HG03064 (cell line): Measurements from ENCODE around the gene MAP2K1.
"Not testable (repeated sequence)": the region's sequence is repeated elsewhere in the genome, so short reads cannot be mapped to it uniquely, and the experiment has no call there.

Experiments
- ATAC-seq: cut with Tn5 transposase; IDR thresholded peaks from one replicate; pipeline ENCODE4 v1.9.1; 2021; ENCODE audit warnings: low read depth; ENCODE audit not compliant: unreplicated experiment

MAP2K1 gene

DNA sequence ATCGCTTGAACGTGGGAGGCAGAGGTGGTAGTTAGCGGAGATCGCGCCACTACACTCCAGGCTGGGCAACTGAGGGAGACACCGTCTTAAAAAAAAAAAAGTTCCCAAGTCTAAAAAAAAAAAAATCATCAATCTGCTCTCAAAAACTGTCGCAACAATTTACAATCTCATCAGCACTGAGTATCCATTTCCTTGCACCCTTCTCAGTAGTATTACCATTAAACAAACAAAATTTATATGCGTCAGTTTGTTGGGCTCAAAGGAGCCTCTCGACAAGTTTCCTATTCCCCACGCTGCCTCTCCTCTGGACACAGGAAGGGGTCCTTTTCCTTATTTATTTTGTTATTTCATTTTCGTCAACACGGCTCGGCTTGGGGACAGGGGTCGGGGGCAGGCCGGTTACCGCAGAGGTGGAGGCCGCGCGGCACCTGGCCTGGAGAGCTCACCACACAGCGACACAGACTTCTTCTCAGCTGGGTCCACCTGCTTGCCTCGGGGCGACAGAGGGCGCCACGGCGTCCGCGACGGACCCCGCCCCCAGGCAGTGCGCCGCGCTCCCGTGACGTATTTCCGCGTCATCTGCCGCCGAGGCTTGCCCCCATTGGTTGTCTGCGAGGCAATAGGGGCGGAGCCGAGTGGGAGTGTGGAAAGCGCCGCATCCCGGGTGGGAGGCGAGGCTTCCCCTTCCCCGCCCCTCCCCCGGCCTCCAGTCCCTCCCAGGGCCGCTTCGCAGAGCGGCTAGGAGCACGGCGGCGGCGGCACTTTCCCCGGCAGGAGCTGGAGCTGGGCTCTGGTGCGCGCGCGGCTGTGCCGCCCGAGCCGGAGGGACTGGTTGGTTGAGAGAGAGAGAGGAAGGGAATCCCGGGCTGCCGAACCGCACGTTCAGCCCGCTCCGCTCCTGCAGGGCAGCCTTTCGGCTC, at the start of gene MAP2K1:
Gene MAP2K1 (plus strand): TSS at position 709 of the 920 bp plus-strand sequence. CDS start 436 bp downstream, outside the sequence.
- ATAC-seq, result peak; percentile 68

DNA sequence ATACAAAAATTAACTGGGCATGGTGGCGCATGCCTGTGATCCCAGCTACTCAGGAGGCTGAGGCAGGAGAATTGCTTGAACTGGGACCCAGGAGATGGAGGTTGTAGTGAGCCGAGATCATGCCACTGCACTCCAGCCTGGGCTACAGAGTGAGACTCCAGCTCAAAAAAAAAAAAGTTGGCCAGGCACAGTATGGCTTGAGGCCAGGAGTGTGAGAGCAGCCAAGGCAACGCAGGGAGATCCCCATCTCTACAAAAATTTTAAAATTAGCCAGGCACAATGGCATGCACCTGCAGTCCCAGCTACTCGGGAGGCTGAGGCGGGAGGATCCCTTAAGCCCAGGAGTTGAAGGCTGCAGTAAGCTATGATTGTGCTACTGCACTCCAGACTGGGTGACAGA, 38.2 kb upstream of the MAP2K1 start:
- ATAC-seq, result not testable (repeated sequence)

DNA sequence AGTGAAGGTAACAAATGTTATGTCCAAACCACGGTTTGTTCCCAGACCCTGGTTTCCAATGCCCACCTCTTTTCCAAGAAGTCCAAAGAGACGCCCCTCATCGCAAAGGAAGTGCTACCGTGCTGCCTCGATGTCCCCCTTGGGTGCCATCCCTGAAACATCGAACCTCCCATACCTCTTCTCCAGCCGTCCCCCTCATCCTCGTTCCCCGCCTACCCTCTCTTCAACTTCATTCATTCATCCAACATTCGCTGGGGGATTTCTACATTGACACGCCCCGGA, 30.7 kb upstream of the MAP2K1 start:
- no peak for ATAC-seq

DNA sequence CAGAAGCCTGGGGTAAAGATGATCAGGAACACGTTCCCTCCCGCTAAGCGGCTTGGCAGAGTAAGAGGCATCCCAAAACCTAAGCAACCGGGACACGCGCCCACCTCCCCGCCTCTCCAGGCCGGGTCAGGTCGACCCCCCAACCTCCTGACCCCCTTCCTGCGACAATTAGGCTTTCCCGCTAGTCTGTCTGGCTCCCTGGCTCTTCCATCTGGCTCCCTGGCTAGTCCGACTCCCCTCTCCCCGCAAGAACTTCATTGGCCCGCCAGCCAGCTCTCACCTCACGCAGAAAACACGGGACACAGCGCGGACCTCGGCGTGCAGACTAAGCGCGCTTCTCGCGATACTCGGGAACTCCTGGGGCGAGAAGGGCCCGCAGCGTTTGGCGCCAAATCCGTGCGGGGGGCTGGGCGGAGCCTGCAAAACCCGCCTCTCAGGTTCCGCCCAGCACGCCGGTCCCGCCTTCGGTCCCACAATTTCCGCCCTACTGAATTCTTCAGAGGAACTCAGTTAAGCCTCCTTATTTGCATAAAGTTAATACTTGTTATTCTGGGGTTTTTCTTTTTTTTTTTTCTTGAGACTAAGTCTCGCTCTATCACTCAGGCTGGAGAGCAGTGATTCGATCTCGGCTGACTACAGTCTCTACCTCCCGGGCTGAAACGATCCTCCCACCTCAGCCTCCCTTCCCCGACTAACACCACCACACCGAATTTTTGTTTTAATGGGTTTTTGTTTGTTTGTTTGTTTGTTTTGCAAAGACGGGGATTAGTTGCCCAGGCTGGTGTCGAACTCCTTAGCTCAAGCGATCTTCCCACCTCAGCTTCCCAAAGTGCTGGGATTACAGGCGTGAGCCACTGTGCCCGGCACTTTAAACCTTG, 30.1 kb upstream of the MAP2K1 start, which contains the start of gene TIPIN:
Gene TIPIN (minus strand): TSS at position 327 of the 878 bp plus-strand sequence. CDS start 3,738 bp downstream, outside the sequence.
- ATAC-seq, result peak; percentile 83

DNA sequence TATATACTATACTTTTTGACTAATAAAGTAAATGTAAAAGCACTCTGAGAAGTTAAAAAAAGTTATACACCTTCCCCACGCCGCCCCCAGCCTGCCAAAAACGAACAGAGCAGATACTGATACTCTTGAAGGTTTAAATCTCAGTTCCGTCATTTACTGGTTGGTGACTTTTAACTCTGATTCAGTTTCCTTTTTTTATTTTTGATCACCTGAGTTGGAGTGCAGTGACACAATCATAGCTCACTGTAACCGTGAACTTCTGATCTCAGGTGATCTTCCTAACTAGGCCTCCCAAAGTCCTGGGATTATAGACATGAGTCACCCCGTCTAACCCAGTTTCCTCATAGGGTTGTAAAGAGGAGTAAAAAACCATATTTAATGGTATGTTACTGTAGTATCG, 27.0 kb upstream of the MAP2K1 start:
- no peak for ATAC-seq

DNA sequence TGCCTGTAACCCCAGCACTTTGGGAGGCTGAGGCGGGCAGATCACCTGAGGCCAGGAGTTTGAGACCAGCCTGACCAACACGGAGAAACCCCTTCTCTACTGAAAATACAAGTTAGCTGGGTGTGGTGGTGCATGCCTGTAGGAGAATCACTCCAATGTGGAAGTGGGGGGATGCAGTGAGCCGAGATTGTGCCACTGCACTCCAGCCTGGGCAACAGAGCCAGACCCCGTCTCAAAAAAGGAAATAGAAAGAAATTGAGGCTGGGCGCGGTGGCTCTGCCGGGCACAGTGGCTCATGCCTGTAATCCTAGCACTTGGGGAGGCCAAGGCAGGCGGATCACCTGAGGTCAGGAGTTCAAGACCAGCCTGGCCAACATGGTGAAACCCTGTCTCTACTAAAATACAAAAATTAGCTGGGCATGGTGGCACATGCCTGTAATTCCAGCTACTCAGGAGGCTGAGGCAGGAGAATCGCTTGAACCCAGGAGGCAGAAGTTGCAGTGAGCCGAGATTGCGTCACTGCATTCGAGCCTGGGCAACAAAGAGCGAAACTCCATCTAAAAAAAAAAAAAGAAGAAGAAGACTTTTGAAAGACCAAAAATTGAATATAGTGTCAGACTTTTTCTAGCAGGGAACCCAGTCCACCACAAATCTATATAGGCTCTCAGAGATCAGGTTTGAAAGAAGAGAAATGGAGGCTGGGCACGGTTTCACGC, 24.8 kb upstream of the MAP2K1 start:
- not testable (repeated sequence) for ATAC-seq

DNA sequence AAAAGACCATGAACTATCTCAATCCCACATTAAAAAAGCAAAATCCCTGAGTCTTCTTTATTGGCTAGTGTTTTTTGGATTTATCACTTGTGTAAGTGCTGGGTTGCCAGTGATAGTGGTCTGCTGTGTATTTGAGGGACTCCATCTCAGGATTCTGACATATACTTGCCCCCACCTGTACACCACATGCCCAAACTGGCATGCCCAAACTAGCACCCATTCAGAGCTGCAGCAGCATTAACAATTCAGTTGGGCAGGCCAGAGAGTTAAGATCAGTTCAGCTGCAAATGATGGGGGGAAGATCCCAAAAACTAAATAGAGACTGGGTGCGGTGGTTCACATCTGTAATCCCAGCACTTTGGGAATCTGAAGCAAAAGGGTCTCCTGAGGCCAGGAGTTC, 23.9 kb upstream of the MAP2K1 start:
- ATAC-seq, result no peak

DNA sequence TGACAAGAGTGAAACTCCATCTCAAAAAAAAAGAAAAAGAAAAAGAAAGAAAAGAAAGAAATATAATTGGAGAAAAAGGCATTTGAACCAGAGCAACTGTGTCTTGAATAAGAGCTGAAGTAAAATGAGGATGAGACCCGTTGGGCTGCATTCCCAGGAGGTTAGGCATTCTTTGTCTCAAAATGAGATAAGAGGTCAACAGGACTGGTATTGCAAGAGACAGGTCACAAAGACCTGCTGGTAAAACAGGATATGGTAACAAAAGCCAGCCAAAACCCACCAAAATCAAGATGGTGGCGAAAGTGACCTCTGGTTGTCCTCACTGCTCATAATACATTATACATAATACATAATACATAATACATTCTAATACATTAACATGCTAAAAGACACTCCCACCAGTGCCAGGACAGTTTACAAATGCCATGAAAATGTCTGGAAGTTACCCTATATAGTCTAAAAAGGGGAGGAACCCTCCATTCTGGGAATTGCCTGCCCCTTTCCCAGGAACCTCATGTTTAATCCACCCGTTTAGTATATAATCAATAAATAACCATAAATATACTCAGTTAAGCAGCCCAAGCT, 21.7 kb upstream of the MAP2K1 start:
- no peak for ATAC-seq

DNA sequence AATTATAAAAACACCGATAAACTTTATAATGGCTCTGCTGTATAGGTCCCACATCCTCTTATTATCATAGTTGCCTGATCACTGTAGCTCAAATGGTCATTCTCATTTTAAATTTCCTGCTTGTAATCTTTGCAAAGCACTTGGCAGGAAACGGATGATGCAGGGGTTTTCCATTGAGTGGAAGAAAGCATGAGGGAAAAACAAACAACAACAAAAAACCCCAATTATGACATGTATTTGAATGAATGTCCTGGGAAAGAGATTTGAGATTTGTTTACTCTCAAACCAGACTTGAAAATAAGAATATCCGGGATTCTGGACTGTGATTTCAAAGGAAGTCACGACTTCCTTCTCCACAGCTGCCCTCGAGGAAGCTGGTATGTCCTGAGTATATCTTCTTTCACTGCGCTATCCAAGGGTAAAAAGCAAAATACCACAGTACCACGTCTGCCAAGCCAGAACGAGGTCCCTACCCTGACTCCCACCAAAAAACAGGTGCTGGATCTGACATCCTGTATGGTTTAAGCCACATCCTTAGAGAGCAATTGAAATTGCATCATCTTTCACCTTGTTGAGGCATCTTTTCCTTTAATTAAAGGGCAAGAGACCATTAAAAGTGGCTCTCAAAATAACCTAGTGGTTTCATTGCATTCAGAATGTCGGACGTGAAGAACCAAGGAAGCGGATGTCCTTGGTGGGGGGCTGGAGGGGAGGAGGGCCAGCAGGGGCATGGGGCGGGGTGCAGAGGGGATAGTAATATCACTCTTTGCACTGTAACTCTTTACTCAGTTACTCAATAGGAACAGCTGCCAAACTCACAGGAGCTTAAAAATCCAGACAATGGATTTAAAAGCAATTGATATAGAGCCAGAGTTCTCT, 16.7 kb upstream of the MAP2K1 start:
- ATAC-seq, result no peak

DNA sequence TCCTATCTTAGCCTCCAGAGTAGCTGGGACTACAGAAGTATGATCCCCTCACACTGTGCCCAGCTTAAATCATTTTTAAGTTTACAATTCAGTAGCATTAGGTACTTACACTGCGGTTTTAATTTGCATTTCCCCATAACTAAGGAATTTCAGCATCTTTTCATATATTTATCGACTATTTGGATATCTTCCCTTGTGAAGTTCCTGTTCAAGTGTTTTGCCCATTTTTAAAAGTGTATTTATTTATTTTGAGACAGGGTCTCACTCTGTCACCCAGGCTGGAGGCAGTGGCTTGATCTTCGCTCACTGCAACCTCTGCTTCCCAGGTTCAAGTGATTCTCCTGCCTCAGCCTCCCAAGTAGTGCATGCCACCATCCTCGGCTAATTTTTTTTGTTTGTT, 12.5 kb upstream of the MAP2K1 start:
- ATAC-seq, result no peak

DNA sequence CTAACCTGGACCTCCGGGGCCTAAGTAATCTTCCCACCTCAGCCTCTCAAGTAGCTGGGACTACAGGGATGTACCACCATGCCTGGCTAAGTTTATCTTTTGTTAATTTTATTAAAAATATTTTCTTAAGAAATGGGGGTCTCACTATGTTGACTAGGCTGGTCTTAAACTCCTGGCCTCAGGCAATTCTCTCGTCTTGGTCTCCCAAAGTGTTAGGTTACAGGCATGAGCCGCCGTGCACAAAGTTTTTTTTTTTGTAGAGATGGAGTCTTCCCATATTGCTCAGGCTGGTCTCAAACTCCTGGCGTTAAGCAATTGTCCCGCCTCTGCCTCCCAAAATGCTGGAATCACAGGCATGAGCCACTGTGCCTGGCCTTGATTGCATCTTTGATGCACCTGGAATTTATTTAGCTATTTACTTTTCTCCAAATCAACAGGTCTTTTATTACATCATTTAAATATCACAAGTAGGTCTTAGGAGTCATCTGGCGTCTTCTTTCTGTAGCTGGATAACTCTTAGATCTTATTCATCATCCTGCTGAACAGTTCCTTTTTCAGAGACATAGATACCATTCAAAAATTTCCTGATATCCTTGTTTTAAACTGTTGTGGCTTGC, 7.8 kb upstream of the MAP2K1 start:
- no peak for ATAC-seq

DNA sequence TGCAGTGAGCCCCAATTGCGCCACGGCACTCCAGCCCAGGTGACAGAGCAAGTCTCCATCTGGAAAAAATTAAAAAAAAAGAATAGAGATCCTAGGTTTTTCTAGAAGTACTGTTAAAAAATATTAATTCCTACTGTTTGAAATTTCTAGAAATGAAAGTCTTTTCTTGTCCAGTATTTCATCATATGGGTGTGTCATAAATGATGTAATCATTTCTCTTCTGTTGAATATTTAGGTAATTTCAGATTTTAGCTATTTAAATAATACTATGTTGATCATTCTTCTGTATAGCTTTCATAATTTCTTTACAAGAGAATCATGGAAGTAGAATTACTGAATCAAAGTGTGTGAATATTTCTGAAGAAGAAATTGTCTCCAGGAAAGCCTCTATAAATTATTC, 5.3 kb upstream of the MAP2K1 start:
- not testable (repeated sequence) for ATAC-seq

DNA sequence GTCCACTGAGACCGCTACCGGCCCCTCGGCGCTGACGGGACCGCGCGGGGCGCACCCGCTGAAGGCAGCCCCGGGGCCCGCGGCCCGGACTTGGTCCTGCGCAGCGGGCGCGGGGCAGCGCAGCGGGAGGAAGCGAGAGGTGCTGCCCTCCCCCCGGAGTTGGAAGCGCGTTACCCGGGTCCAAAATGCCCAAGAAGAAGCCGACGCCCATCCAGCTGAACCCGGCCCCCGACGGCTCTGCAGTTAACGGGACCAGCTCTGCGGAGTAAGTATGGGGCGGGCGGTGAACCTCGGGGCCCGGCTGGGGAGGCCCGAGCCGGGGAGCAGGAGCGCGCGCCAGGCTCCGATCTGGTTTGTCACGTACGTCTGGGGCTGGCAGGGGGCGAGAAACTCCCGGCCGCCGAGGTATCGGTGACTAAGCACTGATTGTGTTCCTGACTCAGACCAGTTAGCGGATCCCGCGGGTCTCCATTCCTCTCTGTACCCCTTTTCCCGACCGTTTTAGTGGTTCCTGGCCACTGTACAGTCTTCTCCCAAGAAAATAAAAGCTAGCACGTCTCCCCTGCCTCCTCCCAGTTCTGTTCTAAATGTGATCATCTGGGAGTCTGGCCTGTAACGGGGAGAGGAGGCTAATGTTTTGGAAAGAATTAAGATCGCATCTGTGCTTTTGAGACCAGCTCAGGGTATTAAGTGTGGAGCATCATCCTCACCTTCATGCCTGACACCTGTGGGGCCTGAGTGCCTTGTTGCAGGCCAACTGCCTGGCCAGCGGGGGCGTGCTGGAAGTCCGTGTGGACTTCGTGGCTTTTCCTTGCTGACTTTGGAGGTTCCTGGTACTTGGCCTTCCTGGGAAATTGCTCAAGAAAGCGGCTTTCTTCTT, 691 bp downstream of the MAP2K1 start:
- ATAC-seq, result no peak

DNA sequence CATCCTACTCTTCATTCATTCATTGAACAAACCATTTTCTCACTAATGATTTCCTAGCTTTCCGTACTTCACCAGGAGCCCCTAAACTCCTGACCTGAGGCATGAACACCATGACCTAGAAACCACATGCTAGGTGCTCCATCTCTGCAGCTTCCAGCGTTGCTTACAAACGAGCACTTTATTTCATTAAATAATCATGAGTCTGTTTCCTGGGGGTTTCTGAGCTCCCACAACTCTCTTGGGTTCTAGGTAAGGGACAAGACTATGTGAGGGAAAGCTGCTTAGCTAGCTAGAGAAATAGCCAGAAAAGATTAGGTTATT, 1.3 kb downstream of the MAP2K1 start:
- no peak for ATAC-seq

DNA sequence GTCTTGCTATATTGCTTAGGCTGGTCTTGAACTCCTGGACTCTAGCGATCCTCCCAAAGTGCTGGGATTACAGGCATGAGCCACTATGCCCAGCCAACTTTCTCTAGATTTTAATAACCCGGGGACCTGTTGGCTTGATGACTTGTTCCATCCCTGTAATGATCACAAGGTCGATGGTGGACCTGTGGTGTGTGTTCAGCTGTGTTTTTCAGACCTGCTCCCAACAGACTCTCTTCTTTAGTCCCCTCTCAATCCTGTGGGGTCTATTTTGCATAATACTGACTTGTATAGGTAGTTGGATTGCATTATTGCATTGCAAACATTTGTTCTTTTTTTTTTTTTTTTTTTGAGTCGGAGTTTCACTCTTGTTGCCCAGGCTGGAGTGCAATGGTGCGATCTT, 1.9 kb downstream of the MAP2K1 start:
- no peak for ATAC-seq

DNA sequence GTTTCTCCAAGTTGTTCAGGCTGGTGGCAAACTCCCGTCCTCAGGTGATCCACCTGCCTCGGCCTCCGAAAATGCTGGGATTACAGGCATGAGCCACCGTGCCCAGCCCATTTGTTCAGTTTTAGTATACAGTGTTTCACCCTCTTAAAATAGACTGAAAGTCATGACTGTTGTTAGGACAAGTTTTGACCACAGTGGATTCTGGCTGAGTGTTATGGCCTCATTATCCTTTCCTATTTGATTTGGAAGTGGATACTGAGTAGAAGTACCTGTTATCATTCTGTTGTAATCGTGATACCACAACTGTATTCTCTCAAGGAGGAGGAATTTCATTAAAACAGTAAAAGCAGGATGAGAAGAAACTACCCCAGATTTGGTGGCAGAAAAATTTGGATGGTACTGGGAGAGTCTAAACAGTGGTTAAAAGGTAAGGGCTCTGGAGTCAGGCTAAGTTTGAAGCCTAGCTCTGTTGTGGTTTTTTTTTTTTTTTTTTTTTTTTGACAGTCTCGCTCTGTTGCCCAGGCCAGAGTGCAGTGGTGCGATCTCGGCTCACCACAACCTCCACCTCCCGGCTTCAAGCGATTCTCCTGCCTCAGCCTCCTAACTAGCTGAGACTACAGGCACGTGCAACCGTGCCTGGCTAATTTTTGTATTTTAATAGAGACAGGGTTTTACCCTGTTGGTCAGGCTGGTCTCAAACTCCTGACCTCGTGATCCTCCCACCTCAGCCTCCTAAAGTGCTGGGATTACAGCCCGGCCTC, 2.6 kb downstream of the MAP2K1 start:
- ATAC-seq, result no peak

DNA sequence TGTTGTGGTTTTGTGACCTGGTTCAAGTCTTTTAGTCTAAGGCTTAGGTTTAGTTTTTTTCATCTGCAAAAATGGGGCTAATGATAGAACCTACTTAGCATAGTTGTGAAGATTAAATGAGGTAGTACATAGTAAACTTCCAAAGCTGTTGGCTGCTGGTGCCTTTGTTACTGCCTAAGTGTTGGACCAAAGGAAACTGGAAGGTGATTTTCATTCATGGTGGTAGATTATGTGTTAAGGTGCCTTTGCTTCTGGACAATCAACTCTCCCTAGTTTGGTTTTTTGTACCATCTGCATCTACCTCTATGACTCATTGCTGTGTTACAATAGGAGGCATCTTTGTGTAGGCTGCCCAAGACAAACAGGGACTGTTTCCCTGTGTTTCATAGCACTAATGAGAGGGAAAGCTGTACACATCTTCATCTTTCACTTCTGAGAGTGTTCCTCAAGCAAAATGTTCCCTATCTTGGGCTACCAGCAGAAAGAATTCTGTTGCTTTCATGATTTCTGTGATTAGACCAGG, 3.2 kb downstream of the MAP2K1 start:
- ATAC-seq, result no peak
